ENCODE results near the gene BRINP1.

DNA sequence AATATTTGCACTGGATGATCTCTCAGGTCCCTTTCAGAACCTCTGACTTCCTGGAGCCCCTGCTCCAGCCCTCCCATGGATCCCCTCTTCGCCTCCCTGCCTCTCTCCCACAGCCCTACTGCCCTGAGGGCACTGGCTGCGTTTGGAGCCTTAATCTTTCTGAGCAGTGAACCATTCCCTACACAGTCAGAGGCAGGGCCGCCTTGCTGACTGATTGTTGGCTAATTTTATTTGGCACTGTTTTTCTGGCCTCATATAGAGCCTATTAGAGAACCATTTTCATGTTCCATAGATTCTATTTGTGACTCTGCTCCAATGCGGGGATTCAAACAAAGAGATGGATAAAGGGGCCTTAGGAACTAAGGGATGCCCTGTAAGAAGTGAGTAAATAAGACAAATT, 91.1 kb downstream of the BRINP1 start:
- TF ChIP-seq, protein P1, sequence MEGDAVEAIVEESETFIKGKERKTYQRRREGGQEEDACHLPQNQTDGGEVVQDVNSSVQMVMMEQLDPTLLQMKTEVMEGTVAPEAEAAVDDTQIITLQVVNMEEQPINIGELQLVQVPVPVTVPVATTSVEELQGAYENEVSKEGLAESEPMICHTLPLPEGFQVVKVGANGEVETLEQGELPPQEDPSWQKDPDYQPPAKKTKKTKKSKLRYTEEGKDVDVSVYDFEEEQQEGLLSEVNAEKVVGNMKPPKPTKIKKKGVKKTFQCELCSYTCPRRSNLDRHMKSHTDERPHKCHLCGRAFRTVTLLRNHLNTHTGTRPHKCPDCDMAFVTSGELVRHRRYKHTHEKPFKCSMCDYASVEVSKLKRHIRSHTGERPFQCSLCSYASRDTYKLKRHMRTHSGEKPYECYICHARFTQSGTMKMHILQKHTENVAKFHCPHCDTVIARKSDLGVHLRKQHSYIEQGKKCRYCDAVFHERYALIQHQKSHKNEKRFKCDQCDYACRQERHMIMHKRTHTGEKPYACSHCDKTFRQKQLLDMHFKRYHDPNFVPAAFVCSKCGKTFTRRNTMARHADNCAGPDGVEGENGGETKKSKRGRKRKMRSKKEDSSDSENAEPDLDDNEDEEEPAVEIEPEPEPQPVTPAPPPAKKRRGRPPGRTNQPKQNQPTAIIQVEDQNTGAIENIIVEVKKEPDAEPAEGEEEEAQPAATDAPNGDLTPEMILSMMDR (IDR thresholded peaks at IDR 0.05; ENCODE audit: poor library complexity): no peak
- no peak for TF ChIP-seq EZH2 (IDR thresholded peaks at IDR 0.05; ENCODE audit: borderline replicate concordance)
